Lung (tissue), 12 donors: Measurements from ENCODE around the gene DYSF. TPM values are rescaled to one million over a fixed set of nuclear protein-coding genes. Genes with fewer than 3 reads are reported as not detected.
A peak's percentile ranks its signal among the peaks of the same experiment; 100 is the strongest.

ENCODE experiments used
- ATAC-seq: fragments of 200-7000 bp; cut with Tn5 transposase; one replicate; pipeline ENCODE4 v1.9.1; 2020; ENCODE audit warnings: moderate number of reproducible peaks; ENCODE audit not compliant: insufficient read depth, low FRiP score
- DNase-seq, 3 donors: peaks; one replicate each; pipeline ENCODE4 v3.0.0-alpha.2; 2013 to 2017
- H3K27ac ChIP-seq, 2 donors: one replicate each; pipeline ENCODE4 v1.5.1; 2013; ENCODE audit warnings: mild to moderate bottlenecking in 2 of 2, moderate library complexity in 2 of 2, control low read depth in 1 of 2, inconsistent platforms in 1 of 2, low read depth in 1 of 2, low read length in 1 of 2
- H3K27me3 ChIP-seq, 3 donors: one replicate each; pipeline ENCODE4 v1.5.1; 2013; ENCODE audit warnings: low read length in 2 of 3; ENCODE audit not compliant: control insufficient read depth in 3 of 3, insufficient read depth in 3 of 3
- H3K36me3 ChIP-seq, 4 donors: one replicate each; pipeline ENCODE4 v1.5.1; 2013; ENCODE audit warnings: low read length in 4 of 4, mild to moderate bottlenecking in 1 of 4, moderate library complexity in 1 of 4; ENCODE audit not compliant: control insufficient read depth in 4 of 4, insufficient read depth in 4 of 4
- H3K4me1 ChIP-seq, 5 donors: one replicate each; pipeline ENCODE4 v1.5.1; 2013; ENCODE audit warnings: low read length in 5 of 5, mild to moderate bottlenecking in 2 of 5, moderate library complexity in 1 of 5; ENCODE audit not compliant: control insufficient read depth in 5 of 5, insufficient read depth in 5 of 5
- H3K4me3 ChIP-seq: one replicate; pipeline ENCODE4 v1.5.1; 2013; ENCODE audit warnings: mild to moderate bottlenecking, control low read depth, moderate library complexity
- H3K9ac ChIP-seq, 2 donors: one replicate each; pipeline ENCODE4 v1.5.1; 2013; ENCODE audit warnings: low read length in 2 of 2, control low read depth in 1 of 2; ENCODE audit not compliant: insufficient read depth in 1 of 2
- H3K9me3 ChIP-seq, 4 donors: one replicate each; pipeline ENCODE4 v1.5.1; 2013; ENCODE audit warnings: low read length in 3 of 4, mild to moderate bottlenecking in 1 of 4, moderate library complexity in 1 of 4; ENCODE audit not compliant: control insufficient read depth in 4 of 4, insufficient read depth in 3 of 4
- CTCF ChIP-seq: IDR thresholded peaks from 2 replicates; pipeline ENCODE4 v1.5.1; 2012; ENCODE audit warnings: mild to moderate bottlenecking; ENCODE audit errors: control extremely low read depth, extremely low read depth
- WGBS, 2 donors: extraction: QIAGEN DNeasy Blood & Tissue Kit; methylation state at CpG; one replicate each; pipeline ENCODE4 v1.1.7; 2013; 5-methylcytosine and 5-hydroxymethylcytosine counted together
- polyA plus RNA-seq, 2 donors: library from polyadenylated mRNA; stranded (reverse); fragments of 200-250 nt; gene quantifications; one replicate each; pipeline ENCODE4 v1.2.1, GENCODE V29; 2013
- total RNA-seq, 2 donors: library from RNA; depleted of rRNA in 1 of 2; stranded (reverse); fragments of >200 nt in 1 of 2; gene quantifications; one replicate each; pipeline ENCODE4 v1.2.1, GENCODE V29; 2014 to 2021
- donor health status: control.
- donor health status: control.
- donor health status: Bipolar disorder and iron deficiency.
- donor health status: healthy.
- donor health status: DM: yes; HTN: yes; CAD: no.

The DYSF gene
- total and polyA plus RNA-seq, 4 donors: 12.9 to 56.2 (median 40.0) TPM

GRCh38 chr2:71473346-71474031 is 20.1 kb downstream of the DYSF start:
- DNase-seq (no peak), ATAC-seq (no peak)
- Histone ChIP-seq H3K4me3 (no peak overlapping the region), H3K27me3 (peaks cover 0 to 13% (median 9%) of the 10 kb centered on the region in 3 donors), H3K27ac (no peak overlapping the region), H3K9ac (no peak overlapping the region), H3K4me1 (peaks cover 0 to 10% (median 0%) of the 10 kb centered on the region in 5 donors), H3K36me3 (peaks cover 0 to 5% (median 0%) of the 10 kb centered on the region in 4 donors), H3K9me3 (no peaks in the 10 kb centered on the region)
- 88 to 95% methylated on average over 9 of the region's 9 CpGs for WGBS, 2 donors
- no peak for TF ChIP-seq CTCF

DNA sequence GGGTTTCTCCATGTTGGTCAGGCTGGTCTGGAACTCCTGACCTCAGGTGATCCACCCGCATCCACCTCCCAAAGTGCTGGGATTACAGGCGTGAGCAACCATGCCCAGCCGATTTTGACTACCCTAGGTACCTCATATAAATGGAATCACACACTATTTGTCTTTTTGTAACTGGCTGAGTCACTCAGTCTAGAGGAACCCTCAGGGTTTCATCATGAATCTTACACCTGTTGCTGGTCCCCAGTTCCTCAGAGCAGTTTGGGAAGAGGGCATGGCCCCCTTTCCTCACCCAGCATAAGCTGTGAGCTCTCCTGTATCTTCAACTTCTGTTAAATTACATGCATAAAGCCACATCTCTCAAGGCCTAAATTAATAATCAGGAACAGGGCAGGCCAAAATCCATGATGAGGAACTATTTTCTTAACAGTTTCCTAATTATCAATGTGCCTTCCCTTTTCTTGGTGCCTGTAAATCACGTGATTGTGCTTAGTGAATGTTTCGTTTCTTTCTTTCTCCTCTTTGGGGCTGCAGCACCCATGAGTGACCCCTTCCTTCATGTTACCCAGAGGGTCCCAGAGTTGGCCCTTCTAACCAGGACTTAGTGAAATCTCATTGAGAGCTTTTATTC is 20.9 kb downstream of the DYSF start:
- Histone ChIP-seq H3K27me3 (peaks cover 0 to 6% (median 2%) of the 10 kb centered on the region in 3 donors), H3K36me3 (peaks cover 0 to 5% (median 0%) of the 10 kb centered on the region in 4 donors), H3K27ac (peak overlapping the region; percentile 37 to 52), H3K4me1 (peaks cover 0 to 10% (median 0%) of the 10 kb centered on the region in 5 donors), H3K4me3 (no peak overlapping the region), H3K9ac (no peak overlapping the region), H3K9me3 (no peaks in the 10 kb centered on the region)
- DNase-seq (no peak), ATAC-seq (no peak)
- 53 to 74% methylated on average over 5 of the region's 5 CpGs for WGBS, 2 donors
- no peak for TF ChIP-seq CTCF

DNA sequence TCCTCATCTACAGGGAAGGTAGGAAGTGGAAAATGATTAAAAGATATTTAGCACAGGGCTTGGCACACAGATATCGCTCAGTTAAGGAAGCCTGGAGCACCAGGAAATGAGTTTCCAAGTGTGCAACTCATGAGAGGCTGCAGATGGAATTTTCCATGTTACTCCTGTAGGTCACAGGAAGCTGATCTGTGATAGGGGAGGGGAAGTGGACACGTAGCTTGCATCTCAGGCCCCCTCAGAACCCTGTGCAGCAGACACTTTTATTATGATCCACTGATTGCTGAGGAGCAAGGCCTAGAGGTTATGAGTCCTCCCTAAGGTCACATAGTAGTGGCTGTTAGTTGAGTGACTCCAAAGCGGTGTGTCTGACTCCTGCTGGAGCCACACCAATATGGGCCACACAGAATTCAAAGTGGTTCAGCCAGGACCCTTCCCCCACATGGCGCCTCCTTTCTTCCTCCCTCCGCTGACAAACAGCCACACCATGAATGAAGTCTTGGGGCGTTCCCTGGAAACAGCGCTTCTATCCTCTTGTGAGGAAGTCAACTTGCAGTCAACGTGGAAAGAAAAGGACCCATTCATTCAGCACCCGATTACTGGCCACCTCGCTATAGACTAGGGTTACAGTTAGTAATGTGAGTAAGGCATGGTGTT is 21.5 kb downstream of the DYSF start:
- no peak for TF ChIP-seq CTCF
- ATAC-seq (no peak), DNase-seq (no peak)
- no peaks in the 10 kb centered on the region for H3K27me3 ChIP-seq
- H3K4me3 ChIP-seq: no peak overlapping the region
- peaks cover 0 to 10% (median 0%) of the 10 kb centered on the region in 5 donors for H3K4me1 ChIP-seq
- WGBS, 2 donors: 59 to 61% methylated on average over 10 of the region's 10 CpGs
- H3K36me3 ChIP-seq: peaks cover 0 to 5% (median 0%) of the 10 kb centered on the region in 4 donors
- no peak overlapping the region for H3K9ac ChIP-seq
- no peaks in the 10 kb centered on the region for H3K9me3 ChIP-seq
- peak overlapping the region; percentile 52 to 78 for H3K27ac ChIP-seq
